H1 (cell line): Measurements from ENCODE around the gene PAX5. TPM values are rescaled to one million over a fixed set of nuclear protein-coding genes. Genes with fewer than 3 reads are reported as not detected.

Experiments used
- CTCF ChIA-PET: fragments of 300-600 bp; sonication (Branson Sonifier 250); formaldehyde crosslinking; loops from one replicate; lab custom pipeline; 2021; ENCODE audit not compliant: partially characterized antibody; lab: Charles Lee
- POLR2A ChIA-PET: fragments of 300-600 bp; sonication (Branson Sonifier 250); formaldehyde crosslinking; loops from one replicate; lab custom pipeline; 2021; ENCODE audit warnings: inconsistent platforms; ENCODE audit not compliant: partially characterized antibody; lab: Charles Lee
- DNase-seq, 2 experiments: peaks; one replicate each; pipeline versions ENCODE4 v3.0.0 to v3.0.0-alpha.2; 2010 to 2022; ENCODE audit warnings: low spot score in 2 of 2, low read depth in 1 of 2, mixed read lengths in 1 of 2
- FAIRE-seq: peaks from 2 replicates; lab custom pipeline; 2011; peaks lifted over from hg19 to GRCh38; lab: Jason Lieb, UNC
- H2AFZ ChIP-seq: 2 replicates; pipeline ENCODE4 v1.8.1; 2012; ENCODE audit warnings: low read length, inconsistent platforms
- H2AK5ac ChIP-seq: 2 replicates; pipeline ENCODE4 v1.6.1; 2013; ENCODE audit warnings: low read depth, low read length
- H2BK120ac ChIP-seq: replicated peaks from 2 replicates; pipeline ENCODE3; 2013; ENCODE audit warnings: low read depth, low read length, inconsistent platforms
- H2BK12ac ChIP-seq: 2 replicates; pipeline ENCODE4 v1.6.1; 2013; ENCODE audit warnings: low read depth, low read length
- H2BK15ac ChIP-seq: 2 replicates; pipeline ENCODE4 v1.6.1; 2013; ENCODE audit warnings: low read length
- H2BK20ac ChIP-seq: 2 replicates; pipeline ENCODE4 v1.6.1; 2013; ENCODE audit warnings: low read length
- H2BK5ac ChIP-seq: 2 replicates; pipeline ENCODE4 v1.6.1; 2013; ENCODE audit warnings: low read depth, low read length
- H3K14ac ChIP-seq: 2 replicates; pipeline ENCODE4 v1.6.1; 2013; ENCODE audit warnings: inconsistent platforms; ENCODE audit not compliant: insufficient read length
- H3K18ac ChIP-seq: 2 replicates; pipeline ENCODE4 v1.6.1; 2013; ENCODE audit warnings: low read length; ENCODE audit errors: extremely low read depth
- H3K23ac ChIP-seq: 2 replicates; pipeline ENCODE4 v1.6.1; 2013; ENCODE audit warnings: inconsistent platforms; ENCODE audit not compliant: insufficient read length
- H3K23me2 ChIP-seq: 2 replicates; pipeline ENCODE4 v1.6.1; 2013; ENCODE audit warnings: low read depth, low read length
- H3K27ac ChIP-seq: 2 replicates; pipeline ENCODE4 v1.6.1; 2011; ENCODE audit warnings: low read depth, low read length, inconsistent platforms
- H3K27me3 ChIP-seq, 4 experiments: replicated peaks in 1 of 4; 1 replicate in 1 of 4; 2 replicates in 3 of 4; pipeline versions ENCODE4 v1.6.1 to v1.8.1; 2011 to 2013; ENCODE audit warnings: low read length in 3 of 4, mild to moderate bottlenecking in 3 of 4, inconsistent platforms in 2 of 4, mixed read lengths in 2 of 4, moderate library complexity in 1 of 4; ENCODE audit not compliant: control insufficient read depth in 3 of 4, insufficient read depth in 3 of 4; ENCODE audit errors: extremely low read depth in 1 of 4
- H3K36me3 ChIP-seq, 4 experiments: 2 replicates each; pipeline versions ENCODE4 v1.6.1 to v1.8.1; 2011 to 2013; ENCODE audit warnings: mild to moderate bottlenecking in 4 of 4, low read length in 3 of 4, moderate library complexity in 2 of 4, control low read depth in 1 of 4, inconsistent platforms in 1 of 4; ENCODE audit not compliant: insufficient read depth in 4 of 4, control insufficient read depth in 2 of 4
- H3K4ac ChIP-seq: replicated peaks from 2 replicates; pipeline ENCODE3; 2013; ENCODE audit warnings: low read length, low read depth, mixed read lengths, inconsistent platforms; ENCODE audit not compliant: insufficient read length
- H3K4me1 ChIP-seq, 4 experiments: replicated peaks in 1 of 4; 1 replicate in 1 of 4; 2 replicates in 3 of 4; pipeline versions ENCODE4 v1.6.1 to v1.8.1; 2011 to 2013; ENCODE audit warnings: low read length in 3 of 4, inconsistent platforms in 2 of 4, mixed read lengths in 1 of 4; ENCODE audit not compliant: insufficient read depth in 4 of 4, control insufficient read depth in 3 of 4
- H3K4me2 ChIP-seq, 2 experiments: 2 replicates each; pipeline versions ENCODE4 v1.6.1 to v1.8.1; 2011 to 2013; ENCODE audit warnings: low read depth in 2 of 2, low read length in 2 of 2, control low read depth in 1 of 2, inconsistent platforms in 1 of 2, mild to moderate bottlenecking in 1 of 2; ENCODE audit not compliant: insufficient read depth in 1 of 2
- H3K4me3 ChIP-seq, 4 experiments: fragments of 200-600, 300-600 bp in 1 of 4; sonication (generic), shearing (Covaris generic), sonication (Bioruptor Twin) in 1 of 4; 2 replicates each; pipeline versions ENCODE4 v1.5.1 to v1.8.1; 2011 to 2016; ENCODE audit warnings: low read length in 4 of 4, low read depth in 3 of 4, control low read depth in 2 of 4, inconsistent platforms in 2 of 4, mild to moderate bottlenecking in 2 of 4, mixed read lengths in 1 of 4, moderate library complexity in 1 of 4; ENCODE audit not compliant: insufficient read depth in 2 of 4; ENCODE audit errors: extremely low read depth in 1 of 4
- H3K56ac ChIP-seq: replicated peaks from 2 replicates; pipeline ENCODE3; 2013; ENCODE audit warnings: low read depth, mild to moderate bottlenecking, mixed read lengths, low read length, inconsistent platforms; ENCODE audit not compliant: insufficient read length
- H3K79me1 ChIP-seq: 2 replicates; pipeline ENCODE4 v1.6.1; 2013; ENCODE audit warnings: low read depth, low read length, control low read depth
- H3K79me2 ChIP-seq, 2 experiments: 2 replicates each; pipeline versions ENCODE4 v1.6.1 to v1.8.1; 2012 to 2013; ENCODE audit warnings: low read length in 2 of 2, mild to moderate bottlenecking in 2 of 2, inconsistent platforms in 1 of 2; ENCODE audit not compliant: insufficient read depth in 2 of 2, control insufficient read depth in 1 of 2
- H3K9ac ChIP-seq, 4 experiments: replicated peaks in 1 of 4; 1 replicate in 1 of 4; 2 replicates in 3 of 4; pipeline versions ENCODE4 v1.6.1 to v1.8.1; 2011 to 2013; ENCODE audit warnings: low read depth in 3 of 4, low read length in 3 of 4, control low read depth in 2 of 4, mild to moderate bottlenecking in 2 of 4, moderate library complexity in 2 of 4, inconsistent platforms in 1 of 4; ENCODE audit errors: extremely low read depth in 1 of 4
- H3K9me3 ChIP-seq, 2 experiments: 2 replicates each; pipeline versions ENCODE4 v1.6.1 to v1.8.1; 2012 to 2013; ENCODE audit warnings: mild to moderate bottlenecking in 2 of 2, moderate library complexity in 2 of 2, control low read depth in 1 of 2, inconsistent platforms in 1 of 2, low read depth in 1 of 2, low read length in 1 of 2, mixed read lengths in 1 of 2; ENCODE audit not compliant: insufficient read depth in 2 of 2
- H4K20me1 ChIP-seq, 2 experiments: replicated peaks in 1 of 2; 2 replicates each; pipeline versions ENCODE3 to v1.8.1; 2011 to 2013; ENCODE audit warnings: inconsistent platforms in 2 of 2, low read length in 2 of 2, mild to moderate bottlenecking in 1 of 2; ENCODE audit not compliant: insufficient read depth in 2 of 2, control insufficient read depth in 1 of 2
- H4K5ac ChIP-seq: 2 replicates; pipeline ENCODE4 v1.6.1; 2013; ENCODE audit warnings: low read length, low read depth, mixed read lengths, inconsistent platforms; ENCODE audit not compliant: insufficient read length
- H4K8ac ChIP-seq: 2 replicates; pipeline ENCODE4 v1.8.0; 2013; ENCODE audit warnings: mild to moderate bottlenecking, moderate library complexity, low read length, inconsistent platforms; ENCODE audit not compliant: insufficient read depth; ENCODE audit errors: extremely low read depth
- H4K91ac ChIP-seq: replicated peaks from 2 replicates; pipeline ENCODE3; 2013; ENCODE audit warnings: low read length, mixed read lengths, inconsistent platforms; ENCODE audit not compliant: insufficient read length
- BCL11A ChIP-seq, 2 experiments: IDR thresholded peaks; one replicate each; pipeline ENCODE4 v1.6.1; 2011; ENCODE audit warnings: low read depth in 2 of 2, low read length in 2 of 2, mild to moderate bottlenecking in 2 of 2
- CEBPB ChIP-seq: IDR thresholded peaks from 2 replicates; pipeline ENCODE4 v1.6.1; 2012; ENCODE audit warnings: low read depth, low read length
- CTBP2 ChIP-seq: IDR thresholded peaks from 2 replicates; pipeline ENCODE4 v1.7.0; 2011; ENCODE audit warnings: borderline replicate concordance, mild to moderate bottlenecking, moderate library complexity, mixed read lengths, low read length; ENCODE audit not compliant: insufficient read depth, insufficient read length
- E2F6 ChIP-seq: IDR thresholded peaks from 2 replicates; pipeline ENCODE4 v1.6.1; 2012; ENCODE audit warnings: inconsistent platforms
- EGR1 ChIP-seq: IDR thresholded peaks from 2 replicates; pipeline ENCODE4 v1.6.1; 2011; ENCODE audit warnings: low read depth, low read length, borderline replicate concordance
- KDM5A ChIP-seq: fragments of 200-600 bp; IDR thresholded peaks from 2 replicates; pipeline ENCODE4 v1.7.1; 2012; ENCODE audit warnings: mild to moderate bottlenecking, low read length, inconsistent platforms, mixed read lengths
- POU5F1 ChIP-seq: IDR thresholded peaks from 2 replicates; pipeline ENCODE4 v1.6.1; 2011; ENCODE audit warnings: low read depth, mild to moderate bottlenecking, low read length, moderate library complexity
- WGBS, 2 experiments: shearing (Covaris generic) in 1 of 2; methylation state at CpG; one replicate each; pipeline versions ENCODE4 v1.1.6 to v1.1.7; 2013 to 2015; ENCODE audit warnings: low lambda C conversion rate in 2 of 2, mixed read lengths in 2 of 2, inconsistent platforms in 1 of 2, low coverage in 1 of 2, missing lambda C conversion rate in 1 of 2; ENCODE audit not compliant: insufficient replicate concordance in 2 of 2, insufficient coverage in 1 of 2, insufficient read length in 1 of 2; ENCODE audit errors: extremely low coverage in 1 of 2, missing lambda C conversion rate in 1 of 2; 5-methylcytosine and 5-hydroxymethylcytosine counted together
- polyA plus RNA-seq, 7 experiments: library from polyadenylated mRNA; depleted of rRNA in 3 of 7; stranded (reverse) in 5 of 7; unstranded in 2 of 7; fragments of >200 nt in 5 of 7; fragments of 200-250 nt in 2 of 7; gene quantifications; 1 replicate in 5 of 7; 2 replicates in 1 of 7; 4 replicates in 1 of 7; pipeline versions ENCODE4 v1.2.1 to v1.2.3, GENCODE V29; 2011 to 2013; ENCODE audit warnings: missing spikeins in 2 of 7, mixed read lengths in 2 of 7
- total RNA-seq: library from RNA; stranded (reverse); fragmentation: NEBNext Ultra II Directional; extraction: Animal tissue kit (Norgen Biotek cat#: 25700); gene quantifications from 2 replicates; pipeline ENCODE4 v1.2.1, GENCODE V29; 2021
- TF ChIP-seq, protein P1 (sequence below): IDR thresholded peaks from 2 replicates; pipeline ENCODE4 v1.6.1; 2012; ENCODE audit warnings: inconsistent platforms

The PAX5 gene
- total and polyA plus RNA-seq, 2 of the 8 experiments (the other 6 are each of a cell fraction or from before 2014, with no cell fraction given), result 0.29 to 0.43 TPM

DNA sequence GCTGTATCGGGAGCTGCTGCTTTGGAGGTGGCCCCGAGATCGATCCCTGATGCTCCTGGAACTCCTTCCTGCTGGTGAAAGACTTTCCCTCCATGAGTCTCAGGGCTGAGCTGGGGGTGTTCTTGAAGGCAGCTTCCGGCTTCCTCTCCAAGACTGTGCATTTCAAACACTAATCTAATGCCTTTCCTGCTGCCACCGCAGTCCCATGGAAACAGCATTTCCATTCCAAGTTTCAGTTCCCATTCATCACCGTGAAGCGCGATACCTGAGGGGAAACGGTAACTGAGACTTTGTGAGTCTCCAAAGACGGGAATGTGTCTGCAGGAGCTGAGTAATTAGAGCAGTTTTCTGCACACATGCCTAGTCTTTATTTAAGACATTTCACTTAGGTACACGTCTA, 230.1 kb downstream of the PAX5 start:
- ChIA-PET POLR2A (interaction anchor here (1.1 kb wide), 1 partner anchor 27 kb away, joined by 3 read pairs; no protein-coding TSS in a partner anchor), CTCF (interaction anchor here (0.6 to 8.2 kb wide), 10 partner anchors 8 to 390 kb away, joined by 3 to 86 read pairs (median 4); no protein-coding TSS in a partner anchor)
- Histone ChIP-seq H3K4me2 (no peak overlapping the region), H2BK5ac (no peak overlapping the region), H3K23ac (no peak overlapping the region), H4K91ac (no peak overlapping the region), H2BK12ac (no peak overlapping the region), H4K5ac (no peak overlapping the region), H3K79me2 (no peaks in the 10 kb centered on the region), H3K79me1 (no peaks in the 10 kb centered on the region), H4K20me1 (no peaks in the 10 kb centered on the region), H3K4ac (no peak overlapping the region), H3K14ac (no peak overlapping the region), H3K4me1 (peaks cover 0 to 3% (median 0%) of the 10 kb centered on the region in 4 experiments; a peak in 1 of 7 replicates), H3K56ac (no peak overlapping the region), H3K4me3 (no peak overlapping the region), H2BK120ac (no peak overlapping the region), H3K27ac (no peak overlapping the region), H3K18ac (no peak overlapping the region), H4K8ac (no peak overlapping the region), H3K27me3 (no peaks in the 10 kb centered on the region), H3K9ac (no peak overlapping the region), H3K36me3 (no peaks in the 10 kb centered on the region), H2AFZ (no peak overlapping the region), H3K9me3 (no peaks in the 10 kb centered on the region)
- WGBS, 2 experiments, result 87% methylated on average over 11 of the region's 11 CpGs; no CpG with 5 or more reads in 1 of the 2 experiments
- FAIRE-seq, result no peak
- DNase-seq, result no peak
- TF ChIP-seq KDM5A, result no peak
- no peak for TF ChIP-seq BCL11A (IDR thresholded peaks at IDR 0.05; ENCODE audit: low read depth in 2 of 2, low read length in 2 of 2)
- no peak for TF ChIP-seq CEBPB
- no peak for TF ChIP-seq POU5F1
- no peak for TF ChIP-seq E2F6
- TF ChIP-seq, protein P1, sequence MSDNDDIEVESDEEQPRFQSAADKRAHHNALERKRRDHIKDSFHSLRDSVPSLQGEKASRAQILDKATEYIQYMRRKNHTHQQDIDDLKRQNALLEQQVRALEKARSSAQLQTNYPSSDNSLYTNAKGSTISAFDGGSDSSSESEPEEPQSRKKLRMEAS, result no peak
- no peak for TF ChIP-seq EGR1
- no peak for TF ChIP-seq CTBP2
- TF ChIP-seq, all 59 proteins: peak for 0
- H2BK20ac ChIP-seq, result no peak overlapping the region
- no peaks in the 10 kb centered on the region for H3K23me2 ChIP-seq
- no peak overlapping the region for H2AK5ac ChIP-seq
- no peak overlapping the region for H2BK15ac ChIP-seq
